ENCODE data around the gene RNASE4. TPM values are rescaled to one million over a fixed set of nuclear protein-coding genes. Genes with fewer than 3 reads are reported as not detected.

RNASE4 gene
- total RNA-seq, 1 experiment from 2014 or later = 3.3 TPM

DNA sequence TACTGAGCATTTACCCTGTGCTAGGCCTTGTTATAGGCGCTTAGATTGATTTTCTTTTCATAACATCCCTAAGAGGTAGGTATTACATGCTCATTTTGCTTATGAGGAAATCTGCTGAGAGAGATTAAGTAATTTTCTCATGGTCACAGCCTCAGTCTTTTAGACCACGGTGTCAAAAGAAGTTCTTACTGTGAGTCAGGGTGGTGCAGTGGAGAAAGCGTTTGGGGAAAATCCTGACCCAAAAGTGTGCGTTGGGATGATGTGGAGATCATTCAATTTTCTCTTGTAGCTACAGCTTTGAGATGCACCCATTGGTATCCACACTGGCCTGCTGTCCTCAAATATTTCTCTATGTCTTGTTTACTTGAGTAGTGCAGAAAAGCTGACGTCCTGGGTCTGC lies 12.4 kb downstream of the RNASE4 start:
- H3K9me3 ChIP-seq (ENCODE audit: control insufficient read depth, insufficient read depth, low read depth, low read length) = no peaks in the 10 kb centered on the region
- H3K4me3 ChIP-seq (ENCODE audit: low read depth in 2 of 2, low read length in 2 of 2) = no peak overlapping the region
- no peak overlapping the region for H3K27ac ChIP-seq (ENCODE audit: low read length)
- H3K4me1 ChIP-seq (ENCODE audit: control insufficient read depth, insufficient read depth, low read length) = no peaks in the 10 kb centered on the region; the same call in 1 of the 2 replicates
- ATAC-seq = no peak
- CTCF ChIA-PET = interaction anchor here (1.0 to 1.7 kb wide), 2 partner anchors 159 to 275 kb away, joined by 5 to 6 read pairs; no protein-coding TSS in a partner anchor
- intact Hi-C loops (cut with micrococcal nuclease; ENCODE audit: unreplicated experiment) (loop anchor here (2.0 to 5.0 kb wide), 2 partner anchors 158 to 276 kb away; no protein-coding TSS in a partner anchor), in situ Hi-C loops (cut with HindIII; ENCODE audit: low pct_unique_long_range_greater_than_20kb, low sequenced_read_pairs) (no loop called here)
- TF ChIP-seq, protein P1, sequence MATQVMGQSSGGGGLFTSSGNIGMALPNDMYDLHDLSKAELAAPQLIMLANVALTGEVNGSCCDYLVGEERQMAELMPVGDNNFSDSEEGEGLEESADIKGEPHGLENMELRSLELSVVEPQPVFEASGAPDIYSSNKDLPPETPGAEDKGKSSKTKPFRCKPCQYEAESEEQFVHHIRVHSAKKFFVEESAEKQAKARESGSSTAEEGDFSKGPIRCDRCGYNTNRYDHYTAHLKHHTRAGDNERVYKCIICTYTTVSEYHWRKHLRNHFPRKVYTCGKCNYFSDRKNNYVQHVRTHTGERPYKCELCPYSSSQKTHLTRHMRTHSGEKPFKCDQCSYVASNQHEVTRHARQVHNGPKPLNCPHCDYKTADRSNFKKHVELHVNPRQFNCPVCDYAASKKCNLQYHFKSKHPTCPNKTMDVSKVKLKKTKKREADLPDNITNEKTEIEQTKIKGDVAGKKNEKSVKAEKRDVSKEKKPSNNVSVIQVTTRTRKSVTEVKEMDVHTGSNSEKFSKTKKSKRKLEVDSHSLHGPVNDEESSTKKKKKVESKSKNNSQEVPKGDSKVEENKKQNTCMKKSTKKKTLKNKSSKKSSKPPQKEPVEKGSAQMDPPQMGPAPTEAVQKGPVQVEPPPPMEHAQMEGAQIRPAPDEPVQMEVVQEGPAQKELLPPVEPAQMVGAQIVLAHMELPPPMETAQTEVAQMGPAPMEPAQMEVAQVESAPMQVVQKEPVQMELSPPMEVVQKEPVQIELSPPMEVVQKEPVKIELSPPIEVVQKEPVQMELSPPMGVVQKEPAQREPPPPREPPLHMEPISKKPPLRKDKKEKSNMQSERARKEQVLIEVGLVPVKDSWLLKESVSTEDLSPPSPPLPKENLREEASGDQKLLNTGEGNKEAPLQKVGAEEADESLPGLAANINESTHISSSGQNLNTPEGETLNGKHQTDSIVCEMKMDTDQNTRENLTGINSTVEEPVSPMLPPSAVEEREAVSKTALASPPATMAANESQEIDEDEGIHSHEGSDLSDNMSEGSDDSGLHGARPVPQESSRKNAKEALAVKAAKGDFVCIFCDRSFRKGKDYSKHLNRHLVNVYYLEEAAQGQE (IDR thresholded peaks at IDR 0.05; ENCODE audit: insufficient read depth in 1 of 2, low read depth in 2 of 2, low read length in 1 of 2) = no peak
- TF ChIP-seq POLR2AphosphoS5 (IDR thresholded peaks at IDR 0.05; ENCODE audit: low read depth, low read length) (no peak), SIN3A (IDR thresholded peaks at IDR 0.05; ENCODE audit: borderline replicate concordance, insufficient read depth, low read depth, low read length) (no peak), TCF7L2 (IDR thresholded peaks at IDR 0.05; ENCODE audit: low read depth, low read length) (no peak)
- TF ChIP-seq, protein P2, sequence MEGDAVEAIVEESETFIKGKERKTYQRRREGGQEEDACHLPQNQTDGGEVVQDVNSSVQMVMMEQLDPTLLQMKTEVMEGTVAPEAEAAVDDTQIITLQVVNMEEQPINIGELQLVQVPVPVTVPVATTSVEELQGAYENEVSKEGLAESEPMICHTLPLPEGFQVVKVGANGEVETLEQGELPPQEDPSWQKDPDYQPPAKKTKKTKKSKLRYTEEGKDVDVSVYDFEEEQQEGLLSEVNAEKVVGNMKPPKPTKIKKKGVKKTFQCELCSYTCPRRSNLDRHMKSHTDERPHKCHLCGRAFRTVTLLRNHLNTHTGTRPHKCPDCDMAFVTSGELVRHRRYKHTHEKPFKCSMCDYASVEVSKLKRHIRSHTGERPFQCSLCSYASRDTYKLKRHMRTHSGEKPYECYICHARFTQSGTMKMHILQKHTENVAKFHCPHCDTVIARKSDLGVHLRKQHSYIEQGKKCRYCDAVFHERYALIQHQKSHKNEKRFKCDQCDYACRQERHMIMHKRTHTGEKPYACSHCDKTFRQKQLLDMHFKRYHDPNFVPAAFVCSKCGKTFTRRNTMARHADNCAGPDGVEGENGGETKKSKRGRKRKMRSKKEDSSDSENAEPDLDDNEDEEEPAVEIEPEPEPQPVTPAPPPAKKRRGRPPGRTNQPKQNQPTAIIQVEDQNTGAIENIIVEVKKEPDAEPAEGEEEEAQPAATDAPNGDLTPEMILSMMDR (IDR thresholded peaks at IDR 0.05) = no peak
- no peaks in the 10 kb centered on the region for H3K27me3 ChIP-seq (ENCODE audit: control insufficient read depth, insufficient read depth, low read length)
- POLR2A ChIA-PET = no interaction called here
- BruUV-seq (replicated peaks) = no TSS peak
- no peak for DNase-seq (ENCODE audit: low read depth, low spot score)
- no peaks in the 10 kb centered on the region for H3K36me3 ChIP-seq (ENCODE audit: control insufficient read depth, insufficient read depth, low read length)

DNA sequence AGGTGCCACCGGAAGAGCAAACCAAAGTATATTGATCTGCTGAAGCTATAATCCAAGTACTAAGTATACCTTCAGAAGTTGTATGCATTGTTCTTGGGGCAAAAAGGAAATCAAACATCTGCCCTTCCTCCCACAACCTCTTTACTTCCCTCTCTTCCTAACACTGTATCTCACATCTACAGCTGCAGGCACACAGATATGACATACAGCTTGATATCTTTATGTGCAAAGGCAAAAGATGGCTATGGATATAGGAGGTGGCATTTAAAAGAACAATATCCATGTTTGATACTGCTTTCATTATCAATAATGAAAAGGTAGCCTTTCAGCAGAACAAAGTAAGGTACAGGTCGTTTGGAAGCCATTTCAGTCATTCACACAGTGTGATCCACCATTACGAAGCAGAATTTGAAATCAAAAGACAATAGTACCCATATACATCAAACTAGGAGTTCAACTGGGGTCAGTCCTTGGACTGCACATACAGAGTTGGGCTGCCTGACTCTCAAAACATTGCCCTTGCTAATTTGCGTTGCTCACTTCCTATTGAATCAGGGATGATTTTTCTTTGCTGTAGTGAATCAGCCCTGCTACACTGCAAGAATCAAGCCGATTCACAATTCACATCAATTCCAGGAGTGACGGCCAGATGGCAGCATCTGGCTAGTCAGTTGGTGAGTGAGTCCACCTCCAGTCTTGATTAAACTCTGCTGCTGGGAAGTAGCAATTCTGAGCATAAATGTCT lies 13.1 kb downstream of the RNASE4 start:
- ATAC-seq (peak; percentile 92), DNase-seq (ENCODE audit: low read depth, low spot score) (peak; percentile 73)
- POLR2A ChIA-PET = no interaction called here
- no peak for TF ChIP-seq POLR2AphosphoS5 (IDR thresholded peaks at IDR 0.05; ENCODE audit: low read depth, low read length)
- TF ChIP-seq, protein P2 (IDR thresholded peaks at IDR 0.05) = peak; percentile 80
- Histone ChIP-seq H3K36me3 (ENCODE audit: control insufficient read depth, insufficient read depth, low read length) (no peaks in the 10 kb centered on the region), H3K4me1 (ENCODE audit: control insufficient read depth, insufficient read depth, low read length) (no peaks in the 10 kb centered on the region; the same call in 1 of the 2 replicates), H3K4me3 (ENCODE audit: low read depth in 2 of 2, low read length in 2 of 2) (no peak overlapping the region), H3K27ac (ENCODE audit: low read length) (no peak overlapping the region), H3K27me3 (ENCODE audit: control insufficient read depth, insufficient read depth, low read length) (no peaks in the 10 kb centered on the region), H3K9me3 (ENCODE audit: control insufficient read depth, insufficient read depth, low read depth, low read length) (no peaks in the 10 kb centered on the region)
- CTCF ChIA-PET = interaction anchor here (1.0 to 1.7 kb wide), 2 partner anchors 158 to 274 kb away, joined by 5 to 6 read pairs; no protein-coding TSS in a partner anchor
- intact Hi-C loops (cut with micrococcal nuclease; ENCODE audit: unreplicated experiment) (loop anchor here (2.0 to 5.0 kb wide), 2 partner anchors 157 to 275 kb away; no protein-coding TSS in a partner anchor), in situ Hi-C loops (cut with HindIII; ENCODE audit: low pct_unique_long_range_greater_than_20kb, low sequenced_read_pairs) (no loop called here)
- BruUV-seq (replicated peaks) = no TSS peak

Measured in Panc1 (cell line).